GM12872 (cell line): Measurements from ENCODE around the gene ADK.

Experiments
- CTCF ChIP-seq: IDR thresholded peaks from 3 replicates; pipeline ENCODE4 v1.5.1; 2011; ENCODE audit warnings: low read depth, mild to moderate bottlenecking, low read length, moderate library complexity; ENCODE audit not compliant: insufficient read depth

ADK gene

DNA sequence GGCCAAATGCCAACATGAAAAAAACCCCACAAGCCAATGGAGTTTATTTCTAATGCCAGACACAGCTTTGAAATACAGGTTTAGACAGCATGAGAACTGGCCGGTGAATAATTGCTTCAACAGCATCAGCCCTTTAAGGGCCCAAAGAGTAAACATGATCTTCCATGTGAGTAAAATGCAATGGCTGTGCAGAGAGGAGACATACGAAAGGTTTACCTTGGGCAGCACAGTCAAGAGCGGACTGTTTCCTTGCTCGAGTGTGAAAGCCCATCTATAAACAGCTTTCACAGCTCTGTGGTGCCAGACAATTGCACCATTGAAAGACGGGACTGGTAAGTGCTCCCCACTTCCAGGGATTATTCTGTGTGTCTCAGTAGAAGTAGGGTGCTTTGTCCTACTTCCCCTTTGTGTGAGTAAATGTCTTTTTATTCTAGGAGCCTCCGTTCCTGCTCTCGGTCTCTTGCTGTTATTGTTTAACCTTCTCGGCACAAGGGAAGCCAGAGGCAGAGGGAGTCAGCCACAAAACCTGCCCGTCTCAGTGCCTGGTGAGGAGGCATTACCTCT, 597.5 kb downstream of the ADK start:
- TF ChIP-seq CTCF: no peak

GRCh38 chr10:74750848-74751274, 599.8 kb downstream of the ADK start:
- TF ChIP-seq CTCF: peak; percentile 35; the same call in 1 of the 3 replicates

- no peak for TF ChIP-seq CTCF
These were observed 601.5 kb downstream of the ADK start for GRCh38 chr10:74752371-74753040.

DNA sequence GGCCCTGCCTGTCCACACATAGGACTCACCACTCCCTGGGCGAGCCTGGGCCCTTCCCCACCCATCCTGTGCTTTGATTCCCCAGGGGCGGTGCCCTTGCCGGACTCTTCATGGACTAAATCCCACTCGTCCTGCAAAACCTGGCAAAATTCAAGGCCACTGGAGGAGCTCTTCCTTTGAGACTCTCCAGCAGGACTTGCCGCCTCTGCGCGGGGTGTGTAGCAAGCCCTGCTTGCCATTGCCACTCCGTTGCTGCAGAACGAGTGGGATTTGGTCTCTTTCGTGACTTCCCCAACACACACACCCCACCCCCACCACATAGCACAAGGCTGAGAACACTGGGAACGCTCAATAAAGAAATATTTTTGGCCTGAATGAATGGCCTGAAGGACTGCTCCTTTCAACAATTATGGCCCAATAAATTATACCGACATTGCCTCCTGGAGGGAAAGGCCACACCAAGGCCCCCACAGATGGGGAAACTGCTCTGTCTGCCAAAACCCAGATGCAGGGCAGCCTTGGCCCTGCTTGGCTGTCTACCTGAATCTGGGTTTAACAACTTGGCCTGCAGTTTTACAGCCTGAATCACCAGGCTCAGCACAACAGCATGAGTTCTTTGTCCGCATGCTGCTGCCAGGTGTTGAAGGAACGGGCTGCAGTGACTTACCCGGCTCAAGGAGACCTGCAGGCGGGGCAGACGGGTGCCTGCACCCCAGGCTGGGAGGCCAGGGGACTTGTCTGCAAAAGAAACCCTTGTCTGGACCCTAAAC, 602.6 kb downstream of the ADK start:
- no peak for TF ChIP-seq CTCF

GRCh38 chr10:74754381-74754821, 603.4 kb downstream of the ADK start:
- no peak for TF ChIP-seq CTCF

DNA sequence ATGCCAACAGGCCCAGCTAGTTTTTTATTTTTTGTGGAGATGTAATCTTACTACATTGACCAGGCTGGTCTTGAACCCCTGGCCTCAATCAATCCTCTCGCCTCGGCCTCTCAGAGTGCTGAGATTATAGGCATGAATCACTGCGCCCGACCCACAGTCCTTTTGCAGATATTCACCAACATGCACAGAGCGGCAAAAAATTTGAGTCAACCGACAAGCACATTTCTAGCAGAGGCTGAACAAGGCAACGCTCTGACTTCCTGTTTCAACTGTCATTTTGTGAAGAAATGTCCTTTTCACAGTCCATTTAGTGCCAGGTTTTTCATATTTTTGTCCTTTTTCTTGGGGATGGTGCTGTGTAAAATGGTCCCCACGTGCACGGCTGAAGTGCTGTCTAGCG, 604.3 kb downstream of the ADK start:
- TF ChIP-seq CTCF: no peak
